Astrocyte of the cerebellum (primary cell): ENCODE results near the gene CYLC2.

Source experiments
- DNase-seq: peaks from one replicate; pipeline ENCODE4 v3.0.0-alpha.2; 2011; ENCODE audit warnings: low read depth
- H3K4me3 ChIP-seq: 2 replicates; pipeline ENCODE4 v1.5.1; 2011; ENCODE audit warnings: mild to moderate bottlenecking, low read depth, low read length, moderate library complexity
- in situ Hi-C: cut with HindIII; loops from 2 replicates; pipeline ENCODE4 v1.10.0; 2017; ENCODE audit warnings: low sequenced_read_pairs
- TF ChIP-seq, protein P1 (sequence below): IDR thresholded peaks from 2 replicates; pipeline ENCODE4 v1.5.1; 2012; ENCODE audit warnings: low read length, low read depth, moderate library complexity, mild to moderate bottlenecking; ENCODE audit errors: missing control alignments

CYLC2 gene

DNA sequence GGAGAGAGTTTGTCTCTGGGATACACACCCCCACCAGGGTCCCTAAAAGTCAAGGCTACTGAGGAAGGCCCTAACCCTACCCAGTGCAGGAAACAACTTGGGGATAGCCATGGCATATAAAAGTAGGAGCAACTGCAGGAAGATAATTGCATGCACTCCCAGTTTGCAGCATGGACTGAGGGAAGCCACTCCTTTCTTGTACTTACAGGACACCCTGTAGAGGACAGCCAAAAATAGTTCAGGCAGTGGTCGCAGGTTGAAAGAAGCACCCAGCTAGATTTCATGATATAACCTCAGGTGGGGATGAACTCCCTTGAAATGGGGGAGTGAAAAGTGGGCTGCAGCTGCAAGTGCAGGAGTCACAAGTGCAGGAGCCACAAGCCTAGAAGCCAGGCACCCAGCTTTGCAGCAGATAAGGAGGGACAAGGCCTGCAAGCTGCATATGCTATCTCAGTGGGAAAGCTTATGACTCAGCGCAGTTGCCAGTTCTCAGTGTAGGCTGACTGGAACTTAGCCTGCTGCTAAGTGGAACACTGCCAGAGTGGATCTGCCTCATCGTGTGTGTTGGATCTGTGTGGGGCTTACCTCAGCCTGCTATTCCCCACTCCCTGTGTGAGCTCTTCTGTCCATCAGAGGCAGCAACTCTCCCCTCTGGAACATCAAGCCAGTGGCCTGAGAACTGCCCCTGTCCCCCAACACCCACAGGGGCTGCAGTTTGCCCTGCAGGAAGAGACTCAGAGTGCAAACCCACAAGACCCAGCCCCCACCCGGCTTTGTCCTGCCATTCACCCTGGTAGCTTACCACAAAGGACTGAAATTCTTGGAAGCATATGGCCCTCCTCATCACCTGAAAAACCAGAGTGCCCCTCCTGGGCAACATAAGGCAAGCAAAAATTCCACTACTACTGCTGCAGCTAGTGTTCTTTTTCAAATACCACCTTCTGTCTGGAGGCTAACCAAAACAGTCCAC, 42.7 kb downstream of the CYLC2 start:
- in situ Hi-C loops = no loop called here
- H3K4me3 ChIP-seq = no peak overlapping the region
- peak; percentile 59 for DNase-seq
- TF ChIP-seq, protein P1, sequence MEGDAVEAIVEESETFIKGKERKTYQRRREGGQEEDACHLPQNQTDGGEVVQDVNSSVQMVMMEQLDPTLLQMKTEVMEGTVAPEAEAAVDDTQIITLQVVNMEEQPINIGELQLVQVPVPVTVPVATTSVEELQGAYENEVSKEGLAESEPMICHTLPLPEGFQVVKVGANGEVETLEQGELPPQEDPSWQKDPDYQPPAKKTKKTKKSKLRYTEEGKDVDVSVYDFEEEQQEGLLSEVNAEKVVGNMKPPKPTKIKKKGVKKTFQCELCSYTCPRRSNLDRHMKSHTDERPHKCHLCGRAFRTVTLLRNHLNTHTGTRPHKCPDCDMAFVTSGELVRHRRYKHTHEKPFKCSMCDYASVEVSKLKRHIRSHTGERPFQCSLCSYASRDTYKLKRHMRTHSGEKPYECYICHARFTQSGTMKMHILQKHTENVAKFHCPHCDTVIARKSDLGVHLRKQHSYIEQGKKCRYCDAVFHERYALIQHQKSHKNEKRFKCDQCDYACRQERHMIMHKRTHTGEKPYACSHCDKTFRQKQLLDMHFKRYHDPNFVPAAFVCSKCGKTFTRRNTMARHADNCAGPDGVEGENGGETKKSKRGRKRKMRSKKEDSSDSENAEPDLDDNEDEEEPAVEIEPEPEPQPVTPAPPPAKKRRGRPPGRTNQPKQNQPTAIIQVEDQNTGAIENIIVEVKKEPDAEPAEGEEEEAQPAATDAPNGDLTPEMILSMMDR = no peak

DNA sequence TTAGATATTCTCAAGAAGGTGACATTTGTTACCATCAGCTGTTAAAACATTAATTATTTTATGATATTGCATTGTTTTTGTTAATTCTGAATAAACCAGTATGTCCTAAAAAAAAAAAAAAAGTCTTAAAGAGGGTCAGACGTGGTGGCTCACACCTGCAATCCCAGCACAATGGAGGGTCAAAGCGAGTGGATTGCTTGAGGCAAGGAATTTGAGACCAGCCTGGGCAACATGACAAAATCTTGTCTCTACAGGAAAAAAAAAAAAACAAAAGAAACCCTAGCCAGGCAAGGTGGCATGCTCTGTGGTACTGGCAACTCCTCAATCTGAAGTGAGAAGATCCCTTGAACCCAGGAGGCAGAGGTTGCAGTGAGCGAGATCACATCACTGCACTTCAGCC, 46.8 kb downstream of the CYLC2 start:
- DNase-seq = no peak
- TF ChIP-seq, protein P1 = no peak
- in situ Hi-C loops = no loop called here
- H3K4me3 ChIP-seq = no peak overlapping the region
